NCI-H187 treated with DMSO at 0.1 percent for 48 hours (cell line): ENCODE data around the gene CD38.

Experiments used
- DNase-seq: peaks from one replicate; lab custom pipeline; 2025; lab: John Stamatoyannopoulos, UW

Gene CD38

DNA sequence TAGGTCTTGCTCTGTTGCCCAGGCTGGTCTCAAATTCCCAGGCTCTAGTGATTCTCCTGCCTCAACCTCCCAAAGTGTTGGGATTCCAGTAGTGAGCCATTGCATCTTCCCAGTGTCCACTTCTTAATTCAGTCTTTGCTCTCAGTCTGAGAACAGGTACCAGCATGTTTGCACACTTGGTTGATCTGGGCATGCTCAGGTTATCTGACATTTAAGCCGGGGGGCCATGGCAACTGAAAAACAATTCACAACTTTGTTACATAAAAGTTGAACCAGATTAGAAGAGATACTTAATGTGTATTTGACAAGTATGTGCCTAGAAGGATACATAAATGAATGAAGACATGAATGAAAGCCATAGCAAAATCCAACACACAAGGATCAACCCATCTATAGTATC, 121.4 kb downstream of the CD38 start:
- no peak for DNase-seq

DNA sequence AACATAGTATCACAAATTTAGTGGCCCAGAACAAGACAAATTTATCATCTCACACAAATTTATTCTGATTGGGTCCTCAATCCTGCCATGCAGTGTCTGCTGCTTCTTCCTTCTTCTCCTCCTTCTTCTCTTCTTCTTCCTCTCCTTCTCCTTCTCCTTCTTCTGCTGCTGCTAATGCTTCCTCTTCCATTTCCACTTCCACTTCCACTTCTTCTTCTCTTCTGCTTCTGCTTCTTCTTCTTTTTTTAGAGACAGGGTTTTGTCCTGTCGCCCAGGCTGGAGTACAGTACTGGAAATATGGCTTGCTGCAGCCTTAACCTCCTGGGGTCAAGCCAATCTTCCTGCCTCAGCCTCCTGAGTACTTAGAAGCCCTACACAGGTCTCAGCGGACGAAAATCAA, 122.9 kb downstream of the CD38 start:
- no peak for DNase-seq

DNA sequence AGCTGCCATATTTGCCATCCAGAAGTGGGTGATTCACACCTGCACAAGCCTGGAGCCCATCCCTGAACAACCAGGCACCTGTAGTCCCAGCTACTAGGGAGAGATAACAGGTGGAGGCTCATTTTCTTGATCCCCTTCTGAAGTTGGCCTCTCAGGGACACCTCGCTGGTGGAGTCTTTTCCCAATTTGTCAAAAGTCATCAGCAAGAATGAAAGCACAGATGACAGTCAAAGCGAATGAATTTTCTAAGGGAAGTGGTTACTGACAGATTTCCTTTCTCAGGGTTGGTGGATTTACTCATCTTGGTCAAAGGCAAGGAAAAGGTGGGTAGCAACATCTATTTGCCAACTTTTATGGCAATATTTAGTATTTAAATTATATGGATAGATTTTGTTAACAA, 123.9 kb downstream of the CD38 start:
- DNase-seq, result no peak

DNA sequence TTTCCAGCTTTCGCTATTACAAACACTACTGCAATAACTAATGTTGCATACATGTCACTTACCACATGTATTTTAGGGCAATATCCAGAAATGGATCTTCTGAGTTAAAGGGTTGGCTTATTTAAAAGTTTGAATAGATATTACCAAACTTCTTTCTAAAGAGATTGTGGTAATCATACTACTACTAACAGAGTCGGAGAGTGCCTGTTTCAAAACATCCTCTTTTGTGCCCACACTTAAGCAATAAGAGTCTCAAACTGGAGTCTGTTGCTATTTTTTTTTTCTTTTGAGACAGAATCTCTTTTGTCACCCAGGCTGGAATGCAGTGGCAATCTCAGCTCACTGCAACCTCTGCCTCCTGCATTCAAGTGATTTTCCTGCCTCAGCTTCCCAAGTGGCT, 124.6 kb downstream of the CD38 start:
- no peak for DNase-seq
